HuH-7 (cell line): ENCODE data around the gene ZMYND8.
"Not testable (repeated sequence)": the region's sequence is repeated elsewhere in the genome, so short reads cannot be mapped to it uniquely, and the experiment has no call there.

Source experiments
- DNase-seq: peaks from one replicate; pipeline ENCODE4 v3.0.0; 2011; ENCODE audit warnings: low spot score

The ZMYND8 gene

GRCh38 chr20:47370850-47371782, 14.6 kb upstream of the ZMYND8 start:
- DNase-seq: no peak

GRCh38 chr20:47370214-47370613, 13.7 kb upstream of the ZMYND8 start:
- DNase-seq: no peak

- no peak for DNase-seq
Observed at GRCh38 chr20:47368301-47368700, 11.8 kb upstream of the ZMYND8 start.

GRCh38 chr20:47366301-47366700, 9.8 kb upstream of the ZMYND8 start:
- DNase-seq: not testable (repeated sequence)

GRCh38 chr20:47365023-47365764, 8.7 kb upstream of the ZMYND8 start:
- no peak for DNase-seq

GRCh38 chr20:47362361-47363219, 6.1 kb upstream of the ZMYND8 start:
- no peak for DNase-seq

- no peak for DNase-seq
Observed at GRCh38 chr20:47361057-47361915, 4.8 kb upstream of the ZMYND8 start.

- peak; percentile 39 for DNase-seq
Observed at GRCh38 chr20:47360297-47361056, 4.0 kb upstream of the ZMYND8 start.

- DNase-seq: no peak
Observed at GRCh38 chr20:47359530-47360296, 3.2 kb upstream of the ZMYND8 start.

GRCh38 chr20:47358672-47359529, 2.4 kb upstream of the ZMYND8 start:
- peak; percentile 59 for DNase-seq

- DNase-seq: no peak
Observed at GRCh38 chr20:47358039-47358671, 1.7 kb upstream of the ZMYND8 start.

GRCh38 chr20:47357296-47358038, 968 bp upstream of the ZMYND8 start:
- DNase-seq: peak; percentile 63

- no peak for DNase-seq
Observed at GRCh38 chr20:47356220-47356525, 326 bp downstream of the ZMYND8 start.

- no peak for DNase-seq
Observed at GRCh38 chr20:47355489-47356219, 845 bp downstream of the ZMYND8 start.

- no peak for DNase-seq
Observed at GRCh38 chr20:47354714-47355488, 1.6 kb downstream of the ZMYND8 start.

- no peak for DNase-seq
Observed at GRCh38 chr20:47354464-47354713, 2.1 kb downstream of the ZMYND8 start.
